GM12801 (cell line): Measurements from ENCODE around the gene CASP9.

Experiments
- TF ChIP-seq, protein P1 (sequence below): IDR thresholded peaks from one replicate; pipeline ENCODE4 v1.5.1; 2011; ENCODE audit warnings: control low read depth; ENCODE audit not compliant: insufficient read length; ENCODE audit errors: extremely low read depth

The CASP9 gene

GRCh38 chr1:15449567-15449966, 74.4 kb downstream of the CASP9 start:
- TF ChIP-seq, protein P1, sequence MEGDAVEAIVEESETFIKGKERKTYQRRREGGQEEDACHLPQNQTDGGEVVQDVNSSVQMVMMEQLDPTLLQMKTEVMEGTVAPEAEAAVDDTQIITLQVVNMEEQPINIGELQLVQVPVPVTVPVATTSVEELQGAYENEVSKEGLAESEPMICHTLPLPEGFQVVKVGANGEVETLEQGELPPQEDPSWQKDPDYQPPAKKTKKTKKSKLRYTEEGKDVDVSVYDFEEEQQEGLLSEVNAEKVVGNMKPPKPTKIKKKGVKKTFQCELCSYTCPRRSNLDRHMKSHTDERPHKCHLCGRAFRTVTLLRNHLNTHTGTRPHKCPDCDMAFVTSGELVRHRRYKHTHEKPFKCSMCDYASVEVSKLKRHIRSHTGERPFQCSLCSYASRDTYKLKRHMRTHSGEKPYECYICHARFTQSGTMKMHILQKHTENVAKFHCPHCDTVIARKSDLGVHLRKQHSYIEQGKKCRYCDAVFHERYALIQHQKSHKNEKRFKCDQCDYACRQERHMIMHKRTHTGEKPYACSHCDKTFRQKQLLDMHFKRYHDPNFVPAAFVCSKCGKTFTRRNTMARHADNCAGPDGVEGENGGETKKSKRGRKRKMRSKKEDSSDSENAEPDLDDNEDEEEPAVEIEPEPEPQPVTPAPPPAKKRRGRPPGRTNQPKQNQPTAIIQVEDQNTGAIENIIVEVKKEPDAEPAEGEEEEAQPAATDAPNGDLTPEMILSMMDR: no peak

DNA sequence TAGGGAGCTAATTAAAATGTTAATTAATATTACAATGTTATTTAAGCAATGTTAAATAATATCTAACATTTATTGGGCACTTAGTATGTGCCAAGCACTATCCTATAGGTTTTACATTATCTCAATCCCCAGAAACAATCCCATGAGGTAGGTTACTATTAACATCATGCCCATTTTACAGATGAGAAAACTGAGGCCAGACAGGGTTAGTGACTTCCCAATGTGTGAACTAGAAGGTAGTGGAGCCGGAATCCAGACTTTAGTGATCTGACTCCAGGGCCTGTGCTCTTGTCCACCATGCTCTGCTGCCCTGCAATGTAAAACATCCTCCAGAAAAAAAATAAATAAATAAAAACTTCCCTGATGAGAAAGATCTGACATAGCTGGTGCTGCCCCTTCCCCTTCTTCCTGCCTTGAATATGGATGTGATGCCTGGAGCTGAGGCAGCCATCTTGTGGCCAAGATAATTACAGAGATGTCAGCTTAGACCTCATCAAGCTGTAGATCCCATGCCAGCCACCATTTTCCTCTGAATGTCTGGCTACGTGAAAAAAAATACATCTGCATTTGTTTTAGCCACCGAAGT, 75.0 kb downstream of the CASP9 start:
- TF ChIP-seq, protein P1: no peak

- TF ChIP-seq, protein P1: no peak
These were observed 77.8 kb downstream of the CASP9 start for GRCh38 chr1:15446212-15446611.

- TF ChIP-seq, protein P1: no peak
These were observed 78.5 kb downstream of the CASP9 start for GRCh38 chr1:15445390-15446122.

DNA sequence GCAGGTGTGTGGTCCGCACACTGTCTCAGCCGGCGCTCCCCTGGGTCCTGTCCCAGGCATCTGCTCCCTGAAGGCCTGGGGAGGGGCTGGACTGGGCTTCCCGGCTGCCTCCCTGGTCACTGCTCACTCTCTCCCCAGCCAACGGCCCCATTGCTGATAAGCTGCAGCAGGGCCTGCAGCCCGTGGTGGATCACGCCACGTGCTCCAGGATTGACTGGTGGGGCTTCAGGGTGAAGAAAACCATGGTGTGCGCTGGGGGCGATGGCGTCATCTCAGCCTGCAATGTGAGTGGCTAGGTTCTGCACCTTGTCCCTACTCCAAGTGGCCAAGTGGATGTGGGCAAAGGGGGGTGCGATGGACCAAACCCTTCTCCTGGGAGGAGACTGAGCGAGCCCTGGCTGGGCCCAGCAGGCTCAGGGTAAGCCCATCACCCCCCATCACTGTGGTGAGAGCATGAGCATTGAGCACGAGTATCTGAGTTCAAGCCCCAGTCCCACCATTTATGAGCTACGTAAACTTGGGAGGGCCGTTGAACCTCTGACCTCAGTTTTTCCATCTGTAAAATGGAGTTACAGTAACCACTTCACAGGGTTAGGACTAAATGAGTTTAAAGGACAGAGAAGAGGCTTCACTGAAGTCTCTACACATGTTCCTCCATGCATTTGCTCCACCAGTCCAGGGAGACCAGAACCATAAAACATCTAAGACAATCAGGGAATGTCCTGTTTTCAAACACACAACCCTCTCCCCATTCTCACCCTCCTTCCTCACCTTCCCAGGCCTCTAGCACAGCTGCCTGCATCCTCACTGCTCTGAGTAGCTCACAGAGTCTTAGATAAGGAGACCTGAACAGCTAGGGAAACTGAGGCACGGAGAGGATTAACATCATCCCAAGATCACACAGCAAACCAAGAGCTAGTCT, 79.3 kb downstream of the CASP9 start:
- TF ChIP-seq, protein P1: no peak

GRCh38 chr1:15443281-15443680, 80.7 kb downstream of the CASP9 start:
- TF ChIP-seq, protein P1: no peak

DNA sequence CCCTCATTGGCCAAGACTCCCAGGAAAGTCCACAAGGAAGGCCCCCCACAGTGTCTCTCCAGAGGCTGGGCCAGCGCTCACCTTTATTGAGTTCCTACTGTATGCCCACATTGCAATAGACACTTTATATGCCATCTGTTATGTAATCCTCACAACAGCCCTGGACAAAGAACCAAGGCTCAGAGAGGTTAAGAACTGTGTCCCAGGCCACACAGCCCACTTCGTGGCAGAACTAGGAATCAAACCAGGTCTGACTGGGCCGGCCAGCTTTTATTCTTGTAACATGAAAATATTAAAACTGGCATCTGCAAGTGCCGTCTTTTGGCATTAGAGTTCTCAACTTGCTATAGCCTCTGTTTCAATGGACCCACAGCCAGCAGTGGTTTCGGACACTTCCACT, 81.3 kb downstream of the CASP9 start:
- TF ChIP-seq, protein P1: no peak
